K562 (cell line): ENCODE data around the gene THADA. TPM values are rescaled to one million over a fixed set of nuclear protein-coding genes. Genes with fewer than 3 reads are reported as not detected.

Source experiments
- ATAC-seq: fragments of 200-7000 bp; cut with Tn5 transposase; 3 replicates; pipeline ENCODE4 v1.9.1; 2020; ENCODE audit warnings: moderate library complexity
- BruUV-seq: library from RNA; stranded (reverse); fragments of 400-500 nt; replicated peaks from 2 replicates; lab custom pipeline; 2021; lab: Mats Ljungman, UMichigan
- CTCF ChIA-PET: fragments of 300-600 bp; formaldehyde crosslinking; extraction: SDS; loops from one replicate; lab custom pipeline; 2021; ENCODE audit warnings: low intra/inter-chr PET ratio; lab: Yijun Ruan, JAX
- POLR2A ChIA-PET: fragments of 300-600, 350-650 bp; sonication (Branson Sonifier 250); formaldehyde crosslinking; extraction: SDS; loops from one replicate; lab custom pipeline; 2021; ENCODE audit warnings: antibody characterized with exemption, inconsistent platforms; lab: Yijun Ruan, JAX
- DNase-seq, 4 experiments: peaks; one replicate each; pipeline versions ENCODE4 v3.0.0 to v3.0.0-alpha.2; 2011 to 2018; ENCODE audit warnings: low spot score in 3 of 4, mixed read lengths in 3 of 4; ENCODE audit errors: extremely low read depth in 1 of 4
- FAIRE-seq: peaks from 2 replicates; lab custom pipeline; 2011; peaks lifted over from hg19 to GRCh38; lab: Jason Lieb, UNC
- H2AFZ ChIP-seq: 2 replicates; pipeline ENCODE4 v1.6.0; 2011; ENCODE audit warnings: low read depth, low read length, control low read depth, inconsistent platforms
- H3K27ac ChIP-seq: fragments of 200-600 bp; 3 replicates; pipeline ENCODE4 v1.8.0; 2011; ENCODE audit warnings: low read depth, mild to moderate bottlenecking, control low read depth, inconsistent platforms, low read length, moderate library complexity, mixed read lengths; ENCODE audit errors: extremely low read depth
- H3K27me3 ChIP-seq, 2 experiments: fragments of 300-600 bp in 1 of 2; 2 replicates in 1 of 2; 3 replicates in 1 of 2; pipeline versions ENCODE4 v1.6.0 to v1.8.0; 2011; ENCODE audit warnings: inconsistent platforms in 2 of 2, low read length in 2 of 2, mild to moderate bottlenecking in 1 of 2, mixed read lengths in 1 of 2, moderate library complexity in 1 of 2; ENCODE audit not compliant: control insufficient read depth in 2 of 2, insufficient read depth in 2 of 2
- H3K36me3 ChIP-seq: fragments of 300-600 bp; 3 replicates; pipeline ENCODE4 v1.8.0; 2011; ENCODE audit warnings: mild to moderate bottlenecking, low read length, inconsistent platforms; ENCODE audit not compliant: control insufficient read depth, insufficient read depth
- H3K4me1 ChIP-seq, 2 experiments: fragments of 200-600 bp in 1 of 2; replicated peaks in 1 of 2; 2 replicates in 1 of 2; 3 replicates in 1 of 2; pipeline versions ENCODE4 v1.5.1 to v1.8.0; 2011; ENCODE audit warnings: inconsistent platforms in 2 of 2, low read length in 2 of 2, mild to moderate bottlenecking in 1 of 2, mixed read lengths in 1 of 2, moderate library complexity in 1 of 2; ENCODE audit not compliant: control insufficient read depth in 2 of 2, insufficient read depth in 2 of 2
- H3K4me2 ChIP-seq: 2 replicates; pipeline ENCODE4 v1.6.1; 2011; ENCODE audit warnings: low read length, control low read depth, inconsistent platforms, mixed read lengths; ENCODE audit not compliant: insufficient read depth
- H3K4me3 ChIP-seq: fragments of 200-600 bp; sonication (generic), shearing (Covaris generic); 2 replicates; pipeline ENCODE4 v1.5.1; 2016; ENCODE audit warnings: control low read depth, inconsistent platforms
- H3K79me2 ChIP-seq: fragments of 200-600 bp; 3 replicates; pipeline ENCODE4 v1.8.0; 2011; ENCODE audit warnings: low read length, inconsistent platforms; ENCODE audit not compliant: control insufficient read depth, insufficient read depth
- H3K9ac ChIP-seq, 2 experiments: 2 replicates each; pipeline versions ENCODE4 v1.6.0 to v1.6.1; 2011; ENCODE audit warnings: low read depth in 2 of 2, low read length in 2 of 2, control low read depth in 1 of 2, inconsistent platforms in 1 of 2, mild to moderate bottlenecking in 1 of 2, mixed read lengths in 1 of 2; ENCODE audit not compliant: insufficient read depth in 1 of 2
- H3K9me1 ChIP-seq: one replicate; pipeline ENCODE4 v1.6.0; 2011; ENCODE audit warnings: inconsistent platforms, mild to moderate bottlenecking, low read length, moderate library complexity; ENCODE audit not compliant: control insufficient read depth, insufficient read depth
- H3K9me3 ChIP-seq: replicated peaks from 2 replicates; pipeline ENCODE4 v1.5.1; 2011; ENCODE audit warnings: low read depth, low read length, inconsistent platforms; ENCODE audit not compliant: control insufficient read depth, insufficient read depth
- H4K20me1 ChIP-seq: replicated peaks from 2 replicates; pipeline ENCODE4 v1.6.1; 2011; ENCODE audit warnings: low read length, inconsistent platforms, mixed read lengths; ENCODE audit not compliant: control insufficient read depth, insufficient read depth
- ATF7 ChIP-seq: fragments of 450-650 bp; IDR thresholded peaks from 2 replicates; pipeline ENCODE4 v1.7.1; 2014; ENCODE audit warnings: mild to moderate bottlenecking, moderate library complexity
- RFX1 ChIP-seq: fragments of 450-650 bp; IDR thresholded peaks from 2 replicates; pipeline ENCODE4 v1.6.1; 2016; ENCODE audit warnings: mild to moderate bottlenecking, moderate library complexity
- SRSF1 ChIP-seq: fragments of 200-400 bp; formaldehyde crosslinking; IDR thresholded peaks from 2 replicates; pipeline ENCODE4 v1.6.1; 2017; ENCODE audit warnings: mild to moderate bottlenecking, low read depth, low read length, moderate library complexity
- WGBS: fragments of 100-300 bp; shearing (Covaris generic); methylation state at CpG from one replicate; pipeline ENCODE4 v1.1.6; 2016; ENCODE audit warnings: low coverage, mixed read lengths; ENCODE audit not compliant: insufficient coverage; ENCODE audit errors: missing lambda C conversion rate; 5-methylcytosine and 5-hydroxymethylcytosine counted together
- in situ Hi-C: fragments of 300-500 bp; cut with MboI; formaldehyde crosslinking; loops from 4 replicates; pipeline ENCODE4 v1.15.0; 2018; ENCODE audit warnings: inconsistent platforms, mixed read lengths
- intact Hi-C: fragments of 100-400 bp; cut with micrococcal nuclease; formaldehyde crosslinking; loops from 2 replicates; pipeline ENCODE4 v1.14.2; 2022
- polyA plus RNA-seq, 8 experiments: library from polyadenylated mRNA; depleted of rRNA in 4 of 8; stranded (reverse) in 5 of 8; unstranded in 3 of 8; fragments of >200 nt; fragmentation: Nextera tagmentation in 2 of 8; fragmentation: Illumina TruSeq in 1 of 8; extraction: Ambion mirVana in 2 of 8; extraction: Trizol in 1 of 8; gene quantifications; 2 replicates each; pipeline versions ENCODE4 v1.2.1 to v1.2.3, GENCODE V29; 2011 to 2014; ENCODE audit warnings: inconsistent platforms in 1 of 8, missing spikeins in 1 of 8
- total RNA-seq, 7 experiments: library from RNA; depleted of rRNA in 6 of 7; stranded (reverse); fragments of >200 nt in 6 of 7; fragmentation: Illumina TruSeq in 2 of 7; extraction: Trizol in 2 of 7; gene quantifications; 2 replicates each; pipeline versions ENCODE4 v1.2.1 to v1.2.3, GENCODE V29; 2011 to 2021; ENCODE audit warnings: low replicate concordance in 1 of 7

Gene THADA
- total and polyA plus RNA-seq, 9 of the 15 experiments (the other 6 are each of a cell fraction or from before 2014, with no cell fraction given) = 17.8 to 34.7 (median 31.9) TPM

DNA sequence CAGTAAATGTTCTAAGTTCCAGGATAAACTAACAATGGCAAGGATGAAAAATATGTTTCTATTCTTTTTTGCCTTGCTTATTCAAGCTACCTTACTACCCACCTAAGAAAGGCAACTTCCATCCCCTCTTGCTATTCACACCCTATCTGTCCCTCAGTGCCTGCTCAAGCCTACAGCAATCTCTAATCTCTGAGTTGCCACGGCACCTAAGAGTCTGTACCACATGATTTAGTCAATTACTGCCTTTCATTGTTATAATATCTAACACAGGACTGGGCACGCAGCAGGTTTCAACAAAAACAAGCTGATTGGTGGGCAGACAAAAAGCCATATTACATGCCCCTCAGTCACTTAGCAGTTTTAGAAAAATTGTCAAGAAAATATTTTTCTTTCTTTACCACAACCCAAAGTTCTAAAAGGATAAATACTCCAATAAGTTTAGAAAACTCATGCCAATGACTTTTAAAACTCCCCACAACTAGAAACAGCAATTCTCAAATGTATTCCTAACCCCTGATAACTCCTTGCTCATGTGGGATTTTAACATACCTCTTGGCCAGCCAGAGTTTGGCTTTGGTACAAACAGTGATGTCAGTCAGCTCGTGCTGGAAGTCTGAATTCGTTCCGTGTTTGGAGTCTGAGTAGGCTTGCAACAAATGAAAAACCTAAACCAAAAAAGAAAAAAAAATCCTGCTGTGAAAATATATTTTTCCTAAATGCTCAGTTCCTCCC, 252.1 kb downstream of the THADA start:
- intact Hi-C loops = no loop called here
- DNase-seq (no peak), ATAC-seq (0 out of 3 replicates have a peak, but pooled peaks have one; percentile 27), FAIRE-seq (no peak)
- Histone ChIP-seq H3K36me3 (no peaks in the 10 kb centered on the region; the same call in 2 of the 3 replicates), H3K27me3 (no peaks in the 10 kb centered on the region), H3K79me2 (no peaks in the 10 kb centered on the region), H3K9me3 (no peaks in the 10 kb centered on the region), H3K4me3 (no peak overlapping the region), H3K27ac (no peak overlapping the region), H3K4me2 (no peak overlapping the region), H3K4me1 (peaks cover 12 to 25% of the 10 kb centered on the region in 2 experiments), H4K20me1 (no peaks in the 10 kb centered on the region), H3K9me1 (no peaks in the 10 kb centered on the region), H3K9ac (no peak overlapping the region), H2AFZ (no peak overlapping the region)
- ChIA-PET CTCF (no interaction called here), POLR2A (no interaction called here)
- in situ Hi-C loops = no loop called here
- 41% methylated on average over 5 of the region's 5 CpGs for WGBS
- BruUV-seq = no TSS peak
- TF ChIP-seq SRSF1 (no peak), ATF7 (0 out of 2 replicates have a peak, but pooled peaks have one; percentile 15), RFX1 (peak; percentile 53; the same call in 1 of the 2 replicates)
